Islet precursor cell (in vitro differentiated cells): ENCODE measurements around the gene ARHGDIA.
A peak's percentile ranks its signal among the peaks of the same experiment; 100 is the strongest.

Source experiments
- DNase-seq: peaks from one replicate; pipeline ENCODE4 v3.0.0-alpha.2; 2018

The ARHGDIA gene

DNA sequence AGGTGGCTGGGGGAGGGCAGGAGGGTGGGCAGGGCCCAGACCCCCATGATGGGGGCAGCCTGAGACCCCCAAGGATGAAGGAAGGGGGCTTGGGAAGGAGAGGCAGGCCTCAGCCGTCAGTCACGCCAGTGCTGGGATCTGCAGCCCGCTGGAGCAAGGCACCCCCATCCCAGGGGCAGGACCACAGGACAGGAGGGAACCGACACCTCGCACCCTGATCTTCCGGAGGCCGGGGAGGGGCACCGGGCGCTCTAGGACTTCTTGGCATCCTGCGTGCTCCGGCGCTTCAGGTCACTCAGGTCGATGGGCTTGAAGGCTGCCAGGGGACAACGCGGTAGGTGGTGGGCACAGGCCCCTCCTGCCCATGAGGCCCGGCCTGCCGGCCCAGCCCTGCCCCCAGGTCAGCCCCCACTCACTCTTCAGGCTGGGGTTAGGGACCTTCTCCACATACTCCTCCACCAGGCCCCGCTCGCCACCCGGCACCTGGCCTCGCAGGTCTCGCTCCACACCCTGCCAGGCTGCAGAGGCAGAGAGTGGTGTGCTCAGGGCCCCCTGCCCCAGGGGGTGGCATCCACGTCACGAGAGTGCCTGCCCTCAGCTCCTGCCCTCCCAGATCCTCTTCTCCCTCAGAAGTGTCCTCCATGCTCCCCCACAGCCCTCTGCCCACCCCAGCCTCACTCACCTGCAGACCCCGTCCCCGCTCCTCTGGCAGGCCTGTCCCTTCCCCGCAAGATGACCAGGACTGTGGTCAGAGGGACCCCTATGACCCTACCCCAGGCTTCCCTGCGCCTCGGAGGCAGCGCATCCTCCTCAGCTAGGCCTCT, 47.9 kb downstream of the ARHGDIA start:
- DNase-seq, result no peak

DNA sequence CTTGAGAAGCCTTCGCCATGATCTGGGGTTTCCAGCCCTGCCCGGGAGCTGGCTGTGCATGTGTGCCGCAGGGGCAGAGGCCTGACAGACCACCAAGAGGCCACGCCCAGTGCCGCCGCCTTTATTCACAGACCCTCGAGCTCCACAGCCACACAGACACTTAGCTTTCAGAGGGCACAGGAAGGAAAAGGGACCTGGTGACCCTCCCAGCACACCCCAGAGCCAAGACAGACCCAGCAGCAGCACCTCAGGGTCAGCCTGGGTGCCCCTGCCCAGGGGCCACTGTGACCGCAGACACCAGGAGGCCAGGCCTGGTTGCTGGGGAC, 48.9 kb downstream of the ARHGDIA start:
- no peak for DNase-seq

DNA sequence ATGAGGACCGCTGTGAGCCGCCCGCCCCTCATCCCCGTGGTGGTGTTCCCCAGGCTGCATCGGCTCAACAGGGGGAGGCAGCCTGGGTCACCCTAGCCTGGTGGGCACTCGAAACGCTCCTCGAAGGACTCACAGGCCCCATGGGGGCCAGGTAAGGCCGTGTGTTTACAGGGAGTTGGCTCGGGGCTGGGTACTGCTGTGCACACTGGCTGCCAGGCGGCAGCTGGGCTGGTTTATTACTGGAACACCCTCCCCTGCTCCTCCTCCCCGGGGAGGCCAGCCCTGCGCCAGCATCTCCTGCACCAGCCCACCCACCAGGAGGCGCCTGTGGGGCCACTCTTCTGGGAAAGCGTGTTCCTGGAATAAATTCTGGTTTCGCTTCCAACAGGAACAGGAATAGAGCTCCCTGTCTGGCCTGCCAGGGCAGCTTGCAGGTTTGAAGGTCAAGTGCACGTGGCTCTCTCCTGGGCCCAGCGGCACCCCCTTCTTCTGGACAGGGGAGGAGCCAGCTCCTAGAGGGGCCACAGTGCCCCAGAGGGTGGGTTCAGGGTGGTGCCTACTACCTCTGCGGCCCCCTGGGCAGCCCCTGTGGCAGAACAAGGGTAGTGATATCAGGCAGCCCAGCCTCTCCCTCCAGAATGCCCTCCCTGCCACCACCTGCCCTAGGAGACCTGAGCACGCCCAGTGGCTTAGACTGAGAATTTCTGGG, 49.4 kb downstream of the ARHGDIA start:
- DNase-seq, result peak; percentile 94

DNA sequence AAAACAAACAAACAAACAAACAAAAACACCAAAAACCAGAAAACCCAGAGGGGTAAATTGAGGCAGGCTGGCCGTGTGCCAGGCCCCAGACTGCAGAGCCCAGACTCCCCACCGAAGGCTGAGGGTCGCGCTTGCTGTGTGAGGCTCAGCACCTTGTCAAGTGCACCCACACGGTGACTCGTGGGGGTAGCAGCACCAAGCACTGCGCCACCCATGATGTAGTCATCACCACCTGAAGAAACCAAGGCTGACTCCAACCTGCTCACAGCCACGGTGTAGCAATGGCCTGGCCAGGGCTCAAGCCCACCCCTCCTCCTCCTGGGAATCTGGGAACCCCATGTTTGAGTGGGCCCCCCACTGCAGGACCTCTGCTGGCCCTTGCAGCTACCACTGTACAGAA, 50.0 kb downstream of the ARHGDIA start:
- DNase-seq, result no peak

DNA sequence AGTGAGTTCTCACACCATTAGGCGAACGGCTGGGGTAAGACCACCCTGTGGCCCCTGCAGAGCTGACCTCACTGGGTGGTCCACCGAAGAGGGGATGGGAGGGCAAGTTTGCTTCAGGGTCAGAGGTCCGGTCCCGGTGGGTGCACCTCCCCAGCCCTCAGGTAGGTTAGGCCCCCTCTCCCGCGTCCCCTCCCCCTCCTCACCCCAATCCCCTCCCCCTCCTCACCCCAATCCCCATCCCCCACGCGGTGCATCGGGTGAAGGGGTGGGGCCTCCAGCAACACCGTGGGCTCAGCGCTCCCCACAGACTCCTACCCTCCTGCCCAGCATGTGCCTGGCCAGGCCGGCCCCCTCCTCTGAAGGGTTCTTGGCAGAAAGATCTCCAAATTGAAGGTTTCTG, 51.4 kb downstream of the ARHGDIA start:
- no peak for DNase-seq

DNA sequence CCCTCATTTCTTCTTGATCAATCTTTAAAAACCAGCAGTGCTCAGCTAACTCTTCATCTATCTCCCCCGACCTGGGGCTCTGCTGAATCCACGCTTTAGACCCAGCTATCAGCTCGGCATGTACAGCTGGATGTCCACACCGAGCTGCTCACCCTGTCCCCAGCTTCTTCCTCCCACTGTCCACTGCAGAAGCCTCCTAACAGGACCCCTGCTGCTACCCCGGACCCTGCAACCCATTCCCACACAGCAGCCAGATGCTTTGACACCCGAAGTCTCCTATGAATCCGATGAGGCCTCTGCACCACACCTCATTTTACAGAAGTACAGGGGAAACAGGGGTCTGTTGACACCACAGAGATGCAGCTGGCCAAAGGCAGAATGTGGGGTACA, 53.4 kb downstream of the ARHGDIA start:
- DNase-seq, result no peak
